Endothelial cell of umbilical vein (primary cell): Measurements from ENCODE around the gene DCAF5. TPM values are rescaled to one million over a fixed set of nuclear protein-coding genes. Genes with fewer than 3 reads are reported as not detected.

Source experiments
- BruUV-seq: library from RNA; stranded (reverse); fragments of 400-500 nt; replicated peaks from 2 replicates; lab custom pipeline; 2021; lab: Mats Ljungman, UMichigan
- CTCF ChIA-PET: fragments of 300-600, 350-600 bp; sonication (Branson Sonifier 250); formaldehyde crosslinking; loops from one replicate; lab custom pipeline; 2021; ENCODE audit warnings: antibody characterized with exemption, inconsistent platforms; lab: Charles Lee
- POLR2A ChIA-PET: fragments of 300-600, 350-600 bp; sonication (Branson Sonifier 250); formaldehyde crosslinking; loops from one replicate; lab custom pipeline; 2021; ENCODE audit warnings: antibody characterized with exemption, inconsistent platforms; lab: Charles Lee
- DNase-seq: peaks from one replicate; pipeline ENCODE4 v3.0.0-alpha.2; 2011; ENCODE audit warnings: low read depth, low spot score
- FAIRE-seq: peaks from 2 replicates; lab custom pipeline; 2011; peaks lifted over from hg19 to GRCh38; lab: Jason Lieb, UNC
- H2AFZ ChIP-seq: 2 replicates; pipeline ENCODE4 v1.6.0; 2012; ENCODE audit warnings: low read depth, low read length, control low read depth, inconsistent platforms
- H3K27ac ChIP-seq: 2 replicates; pipeline ENCODE4 v1.5.1; 2011; ENCODE audit warnings: low read depth, mild to moderate bottlenecking, control low read depth, low read length, moderate library complexity; ENCODE audit not compliant: insufficient read depth
- H3K27me3 ChIP-seq, 2 experiments: 2 replicates each; pipeline versions ENCODE4 v1.6.0 to v1.6.1; 2011; ENCODE audit warnings: low read length in 2 of 2, mixed read lengths in 1 of 2; ENCODE audit not compliant: control insufficient read depth in 2 of 2, insufficient read depth in 2 of 2
- H3K36me3 ChIP-seq, 2 experiments: 2 replicates in 1 of 2; 3 replicates in 1 of 2; pipeline ENCODE4 v1.5.1; 2011; ENCODE audit warnings: low read length in 2 of 2, mild to moderate bottlenecking in 1 of 2, moderate library complexity in 1 of 2; ENCODE audit not compliant: control insufficient read depth in 2 of 2, insufficient read depth in 2 of 2; ENCODE audit errors: extremely low read depth in 1 of 2
- H3K4me1 ChIP-seq: 3 replicates; pipeline ENCODE4 v1.5.1; 2011; ENCODE audit warnings: mild to moderate bottlenecking, low read length; ENCODE audit not compliant: control insufficient read depth, insufficient read depth; ENCODE audit errors: extremely low read depth
- H3K4me2 ChIP-seq: 2 replicates; pipeline ENCODE4 v1.6.1; 2011; ENCODE audit warnings: low read length, control low read depth, mixed read lengths; ENCODE audit not compliant: insufficient read depth
- H3K4me3 ChIP-seq, 3 experiments: fragments of 200-600 bp in 1 of 3; sonication (generic), shearing (Covaris generic) in 1 of 3; replicated peaks in 1 of 3; 2 replicates each; pipeline ENCODE4 v1.5.1; 2011 to 2016; ENCODE audit warnings: control low read depth in 3 of 3, low read length in 3 of 3, mild to moderate bottlenecking in 2 of 3, inconsistent platforms in 1 of 3, low read depth in 1 of 3, moderate library complexity in 1 of 3; ENCODE audit not compliant: insufficient read depth in 1 of 3
- H3K79me2 ChIP-seq: 2 replicates; pipeline ENCODE4 v1.6.0; 2012; ENCODE audit warnings: low read length, inconsistent platforms; ENCODE audit not compliant: control insufficient read depth, insufficient read depth
- H3K9ac ChIP-seq: replicated peaks from 2 replicates; pipeline ENCODE3; 2011; ENCODE audit warnings: low read length, control low read depth; ENCODE audit not compliant: insufficient read depth; ENCODE audit errors: extremely low read depth
- H3K9me1 ChIP-seq: replicated peaks from 3 replicates; pipeline ENCODE4 v1.6.0; 2011; ENCODE audit warnings: mild to moderate bottlenecking, low read length; ENCODE audit not compliant: control insufficient read depth, insufficient read depth; ENCODE audit errors: extremely low read depth
- H3K9me3 ChIP-seq: replicated peaks from 2 replicates; pipeline ENCODE4 v1.5.1; 2012; ENCODE audit warnings: low read length, inconsistent platforms; ENCODE audit not compliant: control insufficient read depth, insufficient read depth
- H4K20me1 ChIP-seq: replicated peaks from 2 replicates; pipeline ENCODE3; 2011; ENCODE audit warnings: mild to moderate bottlenecking, low read length; ENCODE audit not compliant: control insufficient read depth, insufficient read depth; ENCODE audit errors: extremely low read depth
- CTCF ChIP-seq, 2 donors: IDR thresholded peaks; 1 replicate in 1 of 2; 2 replicates in 1 of 2; pipeline ENCODE4 v1.5.1; 2011; ENCODE audit warnings: low read length in 2 of 2, mild to moderate bottlenecking in 2 of 2, moderate library complexity in 2 of 2, control low read depth in 1 of 2, inconsistent platforms in 1 of 2, low read depth in 1 of 2; ENCODE audit not compliant: insufficient read depth in 1 of 2; ENCODE audit errors: extremely low read depth in 1 of 2
- EZH2 ChIP-seq: IDR thresholded peaks from 2 replicates; pipeline ENCODE4 v1.6.1; 2012; ENCODE audit warnings: borderline replicate concordance, low read depth, mild to moderate bottlenecking, moderate library complexity, low read length, inconsistent platforms; ENCODE audit not compliant: severe bottlenecking
- FOS ChIP-seq: IDR thresholded peaks from 2 replicates; pipeline ENCODE4 v1.6.1; 2011; ENCODE audit warnings: mild to moderate bottlenecking, low read length, moderate library complexity, borderline replicate concordance; ENCODE audit not compliant: insufficient read depth
- JUN ChIP-seq: IDR thresholded peaks from 2 replicates; pipeline ENCODE4 v1.6.1; 2011; ENCODE audit warnings: borderline replicate concordance, low read depth; ENCODE audit not compliant: insufficient read length, insufficient read depth
- MYC ChIP-seq: IDR thresholded peaks from one replicate; pipeline ENCODE4 v1.6.1; 2011; ENCODE audit warnings: mild to moderate bottlenecking, low read depth, low read length
- dilution Hi-C: fragments of 300-500 bp; cut with MboI; formaldehyde crosslinking; loops from one replicate; pipeline ENCODE4 v1.15.0; 2019; ENCODE audit warnings: low sequenced_read_pairs; ENCODE audit not compliant: extremely low pct_ligation_motif_present
- intact Hi-C: fragments of 100-400 bp; cut with micrococcal nuclease; formaldehyde crosslinking; loops from one replicate; pipeline ENCODE4 v1.10.0; 2022
- polyA plus RNA-seq, 4 experiments: library from polyadenylated mRNA; depleted of rRNA in 3 of 4; stranded (reverse) in 3 of 4; unstranded in 1 of 4; fragments of >200 nt; gene quantifications; 2 replicates each; pipeline versions ENCODE4 v1.2.1 to v1.2.3, GENCODE V29; 2011 to 2012; ENCODE audit warnings: missing spikeins in 1 of 4
- total RNA-seq: library from RNA; stranded (reverse); gene quantifications from 2 replicates; pipeline ENCODE4 v1.2.3, GENCODE V29; 2021

DCAF5 gene
- total and polyA plus RNA-seq, 2 donors (not counting 3 experiments of a cell fraction or from before 2014, with no cell fraction given), result 37.9 to 52.5 TPM

GRCh38 chr14:69039288-69039628 is 113.7 kb downstream of the DCAF5 start:
- FAIRE-seq (peak; percentile 73), DNase-seq (peak; percentile 78)
- Histone ChIP-seq H3K9me1 (no peaks in the 10 kb centered on the region), H4K20me1 (no peaks in the 10 kb centered on the region), H3K27ac (peak overlapping the region; percentile 93), H2AFZ (no peak overlapping the region), H3K4me1 (peaks cover 65% of the 10 kb centered on the region), H3K9ac (peak overlapping the region; percentile 55), H3K36me3 (no peaks in the 10 kb centered on the region), H3K9me3 (no peaks in the 10 kb centered on the region), H3K4me3 (no peak overlapping the region), H3K27me3 (no peaks in the 10 kb centered on the region), H3K79me2 (no peaks in the 10 kb centered on the region), H3K4me2 (peak overlapping the region; percentile 36)
- TF ChIP-seq JUN (peak; percentile 79), EZH2 (no peak), FOS (peak; percentile 84), CTCF (IDR thresholded peaks at IDR 0.05; ENCODE audit: extremely low read depth in 1 of 2, insufficient read depth in 1 of 2, low read depth in 1 of 2, low read length in 2 of 2) (no peak), MYC (no peak)
- ChIA-PET CTCF (interaction anchor here (1.3 to 4.1 kb wide), 9 partner anchors 11 to 127 kb away, joined by 3 to 25 read pairs (median 6); partner anchors contain the start of gene ACTN1), POLR2A (interaction anchor here (1.5 to 2.7 kb wide), 2 partner anchors 8 to 62 kb away, joined by 4 to 14 read pairs; no protein-coding TSS in a partner anchor)
- no TSS peak for BruUV-seq
- dilution Hi-C loops (no loop called here), intact Hi-C loops (loop anchor here (2.0 kb wide), 1 partner anchor 62 kb away; no protein-coding TSS in a partner anchor)
